SK-N-SH treated with all-trans-retinoic acid at 6 μM for 48 hours (cell line): ENCODE results near the gene HOOK1.
A peak's percentile ranks its signal among the peaks of the same experiment; 100 is the strongest.

ENCODE experiments used
- ATAC-seq: fragments of 200-7000 bp; cut with Tn5 transposase; 3 replicates; pipeline ENCODE4 v1.9.1; 2020; ENCODE audit warnings: mild to moderate bottlenecking, moderate library complexity
- ARNTL ChIP-seq: fragments of 450-650 bp; formaldehyde crosslinking; IDR thresholded peaks from 2 replicates; pipeline ENCODE4 v1.5.0; 2020; ENCODE audit warnings: low read depth, mild to moderate bottlenecking, moderate library complexity, borderline replicate concordance
- CSDC2 ChIP-seq: fragments of 250-450 bp; sonication (Bioruptor Pico); IDR thresholded peaks from 2 replicates; pipeline ENCODE4 v1.5.0; 2020; ENCODE audit warnings: mild to moderate bottlenecking, moderate library complexity
- ESRRG ChIP-seq: fragments of 250-450 bp; sonication (Bioruptor Pico); IDR thresholded peaks from 2 replicates; pipeline ENCODE4 v1.6.1; 2021; ENCODE audit warnings: mild to moderate bottlenecking
- GLIS3 ChIP-seq: fragments of 250-450 bp; sonication (Bioruptor Pico); IDR thresholded peaks from 2 replicates; pipeline ENCODE4 v1.5.0; 2020; ENCODE audit warnings: mild to moderate bottlenecking, moderate library complexity
- ISL1 ChIP-seq: fragments of 250-450 bp; sonication (Bioruptor Pico); IDR thresholded peaks from 2 replicates; pipeline ENCODE4 v2.1.2; 2022; ENCODE audit warnings: mild to moderate bottlenecking, moderate library complexity
- PPARA ChIP-seq: fragments of 250-450 bp; sonication (Bioruptor Pico); IDR thresholded peaks from 2 replicates; pipeline ENCODE4 v1.5.0; 2020; ENCODE audit warnings: mild to moderate bottlenecking, borderline replicate concordance
- RARB ChIP-seq: fragments of 250-450 bp; sonication (Bioruptor Pico); IDR thresholded peaks from 2 replicates; pipeline ENCODE4 v1.8.0; 2021; ENCODE audit warnings: mild to moderate bottlenecking, moderate library complexity
- SNAI2 ChIP-seq: fragments of 250-450 bp; sonication (Bioruptor Pico); IDR thresholded peaks from 2 replicates; pipeline ENCODE4 v1.5.0; 2020; ENCODE audit warnings: mild to moderate bottlenecking, moderate library complexity
- TCF4 ChIP-seq: fragments of 250-450 bp; sonication (Bioruptor Pico); IDR thresholded peaks from 2 replicates; pipeline ENCODE4 v1.8.0; 2021; ENCODE audit warnings: mild to moderate bottlenecking, moderate library complexity, borderline replicate concordance
- TOX ChIP-seq: fragments of 250-450 bp; sonication (Bioruptor Pico); IDR thresholded peaks from 2 replicates; pipeline ENCODE4 v1.8.0; 2021; ENCODE audit warnings: mild to moderate bottlenecking, moderate library complexity, borderline replicate concordance
- ZC3H10 ChIP-seq: fragments of 250-450 bp; sonication (Bioruptor Pico); IDR thresholded peaks from 2 replicates; pipeline ENCODE4 v1.5.1; 2021; ENCODE audit warnings: mild to moderate bottlenecking, moderate library complexity
- ZFP3 ChIP-seq: fragments of 250-450 bp; sonication (Bioruptor Pico); IDR thresholded peaks from 2 replicates; pipeline ENCODE4 v1.5.0; 2020; ENCODE audit warnings: mild to moderate bottlenecking, moderate library complexity
- ZFP30 ChIP-seq: fragments of 450-650 bp; formaldehyde crosslinking; IDR thresholded peaks from 2 replicates; pipeline ENCODE4 v1.5.0; 2022; ENCODE audit warnings: mild to moderate bottlenecking, moderate library complexity
- ZNF565 ChIP-seq: fragments of 450-650 bp; formaldehyde crosslinking; conservative IDR thresholded peaks from 2 replicates; pipeline ENCODE4 v1.5.0; 2020; ENCODE audit warnings: low read depth, mild to moderate bottlenecking, moderate library complexity
- ZNF70 ChIP-seq: fragments of 450-650 bp; formaldehyde crosslinking; IDR thresholded peaks from 2 replicates; pipeline ENCODE4 v1.5.0; 2020; ENCODE audit warnings: mild to moderate bottlenecking, moderate library complexity
- ZNF8 ChIP-seq: fragments of 450-650 bp; formaldehyde crosslinking; IDR thresholded peaks from 2 replicates; pipeline ENCODE4 v1.5.0; 2020; ENCODE audit warnings: mild to moderate bottlenecking, moderate library complexity
- TF ChIP-seq, protein P1 (sequence below): fragments of 250-450 bp; sonication (Bioruptor Pico); IDR thresholded peaks from 2 replicates; pipeline ENCODE4 v1.8.0; 2020; ENCODE audit warnings: mild to moderate bottlenecking, moderate library complexity, borderline replicate concordance
- TF ChIP-seq, protein P2 (sequence below): fragments of 250-450 bp; sonication (Bioruptor Pico); IDR thresholded peaks from 2 replicates; pipeline ENCODE4 v1.8.0; 2021; ENCODE audit warnings: low read depth, mild to moderate bottlenecking, moderate library complexity, borderline replicate concordance
- TF ChIP-seq, protein P3 (sequence below): fragments of 250-450 bp; sonication (Bioruptor Pico); IDR thresholded peaks from 2 replicates; pipeline ENCODE4 v1.5.1; 2021; ENCODE audit warnings: mild to moderate bottlenecking, moderate library complexity
- TF ChIP-seq, protein P4 (sequence below): fragments of 250-450 bp; sonication (Bioruptor Pico); IDR thresholded peaks from 2 replicates; pipeline ENCODE4 v1.5.1; 2020; ENCODE audit warnings: low read depth, mild to moderate bottlenecking, moderate library complexity
- TF ChIP-seq, protein P5 (sequence below): fragments of 250-450 bp; sonication (Bioruptor Pico); IDR thresholded peaks from 2 replicates; pipeline ENCODE4 v1.5.0; 2020; ENCODE audit warnings: mild to moderate bottlenecking, moderate library complexity

HOOK1 gene

DNA sequence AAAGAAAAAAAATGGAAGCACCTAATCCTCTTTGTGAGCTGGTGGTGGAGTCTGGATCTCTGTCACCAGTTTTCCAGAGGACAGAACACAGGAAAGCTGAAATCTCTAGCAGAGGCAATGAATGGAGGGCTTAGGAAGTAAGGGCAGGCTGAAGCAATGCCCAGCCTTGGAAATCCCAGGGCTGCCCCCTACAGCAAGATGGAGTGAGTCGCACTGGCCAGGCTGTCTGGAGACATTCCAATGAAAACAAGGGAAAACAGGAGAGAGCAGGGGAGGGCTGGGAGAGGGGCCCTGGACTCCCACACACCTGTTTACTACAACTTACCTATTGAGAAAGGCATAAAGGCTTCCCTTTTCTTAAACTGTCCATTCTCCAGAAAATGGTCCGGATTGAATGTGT, 85.9 kb downstream of the HOOK1 start:
- ATAC-seq: peak; percentile 69
- TF ChIP-seq PPARA (CRISPR knock-in tag): no peak
- TF ChIP-seq ZFP3 (CRISPR knock-in tag): no peak
- no peak for TF ChIP-seq TOX
- TF ChIP-seq RARB (CRISPR knock-in tag): no peak
- TF ChIP-seq SNAI2 (CRISPR knock-in tag): no peak
- TF ChIP-seq, protein P1, sequence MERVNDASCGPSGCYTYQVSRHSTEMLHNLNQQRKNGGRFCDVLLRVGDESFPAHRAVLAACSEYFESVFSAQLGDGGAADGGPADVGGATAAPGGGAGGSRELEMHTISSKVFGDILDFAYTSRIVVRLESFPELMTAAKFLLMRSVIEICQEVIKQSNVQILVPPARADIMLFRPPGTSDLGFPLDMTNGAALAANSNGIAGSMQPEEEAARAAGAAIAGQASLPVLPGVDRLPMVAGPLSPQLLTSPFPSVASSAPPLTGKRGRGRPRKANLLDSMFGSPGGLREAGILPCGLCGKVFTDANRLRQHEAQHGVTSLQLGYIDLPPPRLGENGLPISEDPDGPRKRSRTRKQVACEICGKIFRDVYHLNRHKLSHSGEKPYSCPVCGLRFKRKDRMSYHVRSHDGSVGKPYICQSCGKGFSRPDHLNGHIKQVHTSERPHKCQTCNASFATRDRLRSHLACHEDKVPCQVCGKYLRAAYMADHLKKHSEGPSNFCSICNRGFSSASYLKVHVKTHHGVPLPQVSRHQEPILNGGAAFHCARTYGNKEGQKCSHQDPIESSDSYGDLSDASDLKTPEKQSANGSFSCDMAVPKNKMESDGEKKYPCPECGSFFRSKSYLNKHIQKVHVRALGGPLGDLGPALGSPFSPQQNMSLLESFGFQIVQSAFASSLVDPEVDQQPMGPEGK (CRISPR knock-in tag): no peak
- no peak for TF ChIP-seq CSDC2 (CRISPR knock-in tag)
- no peak for TF ChIP-seq ZNF565 (CRISPR knock-in tag)
- TF ChIP-seq, protein P2, sequence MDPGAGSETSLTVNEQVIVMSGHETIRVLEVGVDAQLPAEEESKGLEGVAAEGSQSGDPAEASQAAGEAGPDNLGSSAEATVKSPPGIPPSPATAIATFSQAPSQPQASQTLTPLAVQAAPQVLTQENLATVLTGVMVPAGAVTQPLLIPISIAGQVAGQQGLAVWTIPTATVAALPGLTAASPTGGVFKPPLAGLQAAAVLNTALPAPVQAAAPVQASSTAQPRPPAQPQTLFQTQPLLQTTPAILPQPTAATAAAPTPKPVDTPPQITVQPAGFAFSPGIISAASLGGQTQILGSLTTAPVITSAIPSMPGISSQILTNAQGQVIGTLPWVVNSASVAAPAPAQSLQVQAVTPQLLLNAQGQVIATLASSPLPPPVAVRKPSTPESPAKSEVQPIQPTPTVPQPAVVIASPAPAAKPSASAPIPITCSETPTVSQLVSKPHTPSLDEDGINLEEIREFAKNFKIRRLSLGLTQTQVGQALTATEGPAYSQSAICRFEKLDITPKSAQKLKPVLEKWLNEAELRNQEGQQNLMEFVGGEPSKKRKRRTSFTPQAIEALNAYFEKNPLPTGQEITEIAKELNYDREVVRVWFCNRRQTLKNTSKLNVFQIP: no peak
- TF ChIP-seq, protein P3, sequence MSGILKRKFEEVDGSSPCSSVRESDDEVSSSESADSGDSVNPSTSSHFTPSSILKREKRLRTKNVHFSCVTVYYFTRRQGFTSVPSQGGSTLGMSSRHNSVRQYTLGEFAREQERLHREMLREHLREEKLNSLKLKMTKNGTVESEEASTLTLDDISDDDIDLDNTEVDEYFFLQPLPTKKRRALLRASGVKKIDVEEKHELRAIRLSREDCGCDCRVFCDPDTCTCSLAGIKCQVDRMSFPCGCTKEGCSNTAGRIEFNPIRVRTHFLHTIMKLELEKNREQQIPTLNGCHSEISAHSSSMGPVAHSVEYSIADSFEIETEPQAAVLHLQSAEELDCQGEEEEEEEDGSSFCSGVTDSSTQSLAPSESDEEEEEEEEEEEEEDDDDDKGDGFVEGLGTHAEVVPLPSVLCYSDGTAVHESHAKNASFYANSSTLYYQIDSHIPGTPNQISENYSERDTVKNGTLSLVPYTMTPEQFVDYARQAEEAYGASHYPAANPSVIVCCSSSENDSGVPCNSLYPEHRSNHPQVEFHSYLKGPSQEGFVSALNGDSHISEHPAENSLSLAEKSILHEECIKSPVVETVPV (CRISPR knock-in tag): no peak
- no peak for TF ChIP-seq ZNF70 (CRISPR knock-in tag)
- TF ChIP-seq ZNF8 (CRISPR knock-in tag): no peak
- no peak for TF ChIP-seq ZFP30
- TF ChIP-seq ISL1 (CRISPR knock-in tag): no peak
- no peak for TF ChIP-seq GLIS3
- TF ChIP-seq, protein P4, sequence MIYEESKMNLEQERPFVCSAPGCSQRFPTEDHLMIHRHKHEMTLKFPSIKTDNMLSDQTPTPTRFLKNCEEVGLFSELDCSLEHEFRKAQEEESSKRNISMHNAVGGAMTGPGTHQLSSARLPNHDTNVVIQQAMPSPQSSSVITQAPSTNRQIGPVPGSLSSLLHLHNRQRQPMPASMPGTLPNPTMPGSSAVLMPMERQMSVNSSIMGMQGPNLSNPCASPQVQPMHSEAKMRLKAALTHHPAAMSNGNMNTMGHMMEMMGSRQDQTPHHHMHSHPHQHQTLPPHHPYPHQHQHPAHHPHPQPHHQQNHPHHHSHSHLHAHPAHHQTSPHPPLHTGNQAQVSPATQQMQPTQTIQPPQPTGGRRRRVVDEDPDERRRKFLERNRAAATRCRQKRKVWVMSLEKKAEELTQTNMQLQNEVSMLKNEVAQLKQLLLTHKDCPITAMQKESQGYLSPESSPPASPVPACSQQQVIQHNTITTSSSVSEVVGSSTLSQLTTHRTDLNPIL (CRISPR knock-in tag): no peak
- TF ChIP-seq ZC3H10 (CRISPR knock-in tag): no peak
- no peak for TF ChIP-seq ESRRG

DNA sequence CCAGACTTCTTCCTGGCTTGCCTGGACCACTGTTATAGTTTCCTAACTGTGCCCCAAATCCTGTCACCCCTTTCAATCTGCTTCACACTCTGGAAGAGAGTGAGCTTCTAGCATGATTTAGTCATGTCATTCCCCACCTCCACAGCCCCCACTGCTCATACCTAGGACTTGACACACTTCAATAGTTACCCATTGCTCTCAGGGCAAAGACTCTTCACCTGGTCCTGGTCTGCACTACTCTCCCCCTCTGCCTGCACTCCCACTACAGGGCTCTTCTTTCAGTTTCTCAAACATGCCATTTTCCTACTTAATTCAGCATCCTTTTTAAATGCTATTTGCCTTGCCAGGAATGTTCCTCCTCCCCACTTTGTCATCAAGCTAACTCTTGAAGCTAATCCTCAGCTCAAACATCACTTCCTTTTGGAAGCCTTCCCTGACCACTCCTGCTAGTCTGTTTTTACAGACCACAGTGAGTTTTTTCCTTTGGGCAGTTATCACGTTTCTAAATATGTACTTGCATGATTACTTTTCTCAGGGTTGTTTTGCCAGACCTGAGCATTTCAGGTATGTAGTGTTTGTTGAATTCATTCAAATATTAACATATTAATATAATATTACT, 87.1 kb downstream of the HOOK1 start:
- TF ChIP-seq ZFP3 (CRISPR knock-in tag) (no peak), ZC3H10 (CRISPR knock-in tag) (no peak), TCF4 (CRISPR knock-in tag) (no peak), TOX (no peak), ZFP30 (no peak), ZNF70 (CRISPR knock-in tag) (no peak), ARNTL (no peak)
- TF ChIP-seq, protein P5, sequence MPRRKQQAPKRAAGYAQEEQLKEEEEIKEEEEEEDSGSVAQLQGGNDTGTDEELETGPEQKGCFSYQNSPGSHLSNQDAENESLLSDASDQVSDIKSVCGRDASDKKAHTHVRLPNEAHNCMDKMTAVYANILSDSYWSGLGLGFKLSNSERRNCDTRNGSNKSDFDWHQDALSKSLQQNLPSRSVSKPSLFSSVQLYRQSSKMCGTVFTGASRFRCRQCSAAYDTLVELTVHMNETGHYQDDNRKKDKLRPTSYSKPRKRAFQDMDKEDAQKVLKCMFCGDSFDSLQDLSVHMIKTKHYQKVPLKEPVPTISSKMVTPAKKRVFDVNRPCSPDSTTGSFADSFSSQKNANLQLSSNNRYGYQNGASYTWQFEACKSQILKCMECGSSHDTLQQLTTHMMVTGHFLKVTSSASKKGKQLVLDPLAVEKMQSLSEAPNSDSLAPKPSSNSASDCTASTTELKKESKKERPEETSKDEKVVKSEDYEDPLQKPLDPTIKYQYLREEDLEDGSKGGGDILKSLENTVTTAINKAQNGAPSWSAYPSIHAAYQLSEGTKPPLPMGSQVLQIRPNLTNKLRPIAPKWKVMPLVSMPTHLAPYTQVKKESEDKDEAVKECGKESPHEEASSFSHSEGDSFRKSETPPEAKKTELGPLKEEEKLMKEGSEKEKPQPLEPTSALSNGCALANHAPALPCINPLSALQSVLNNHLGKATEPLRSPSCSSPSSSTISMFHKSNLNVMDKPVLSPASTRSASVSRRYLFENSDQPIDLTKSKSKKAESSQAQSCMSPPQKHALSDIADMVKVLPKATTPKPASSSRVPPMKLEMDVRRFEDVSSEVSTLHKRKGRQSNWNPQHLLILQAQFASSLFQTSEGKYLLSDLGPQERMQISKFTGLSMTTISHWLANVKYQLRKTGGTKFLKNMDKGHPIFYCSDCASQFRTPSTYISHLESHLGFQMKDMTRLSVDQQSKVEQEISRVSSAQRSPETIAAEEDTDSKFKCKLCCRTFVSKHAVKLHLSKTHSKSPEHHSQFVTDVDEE: no peak
- TF ChIP-seq, protein P2: no peak
- no peak for ATAC-seq
